B cell (primary cell): ENCODE results near the gene PNPLA5. TPM values are rescaled to one million over a fixed set of nuclear protein-coding genes. Genes with fewer than 3 reads are reported as not detected.

Experiments
- ATAC-seq: fragments of 200-7000 bp; cut with Tn5 transposase; one replicate; pipeline ENCODE4 v1.10.0; 2021; ENCODE audit warnings: low read depth, mild to moderate bottlenecking, moderate number of reproducible peaks, moderate library complexity
- CTCF ChIA-PET: fragments of 350-600 bp; sonication (Branson Sonifier 250); formaldehyde crosslinking; loops from one replicate; lab custom pipeline; 2021; ENCODE audit warnings: antibody characterized with exemption, inconsistent platforms; lab: Charles Lee
- POLR2A ChIA-PET: fragments of 350-600 bp; sonication (Branson Sonifier 250); formaldehyde crosslinking; loops from one replicate; lab custom pipeline; 2021; ENCODE audit warnings: antibody characterized with exemption; lab: Charles Lee
- DNase-seq: peaks from one replicate; pipeline ENCODE4 v3.0.0; 2013
- H2AFZ ChIP-seq: 2 replicates; pipeline ENCODE4 v1.6.1; 2012; ENCODE audit warnings: mild to moderate bottlenecking, low read depth, low read length; ENCODE audit not compliant: insufficient read depth, poor library complexity, severe bottlenecking
- H3K27ac ChIP-seq, 2 donors: 1 replicate in 1 of 2; 2 replicates in 1 of 2; pipeline ENCODE4 v1.5.1; 2012 to 2013; ENCODE audit warnings: low read length in 2 of 2, mild to moderate bottlenecking in 2 of 2, moderate library complexity in 1 of 2
- H3K27me3 ChIP-seq, 4 experiments: fragments of 200-600 bp in 1 of 4; sonication (generic) in 1 of 4; replicated peaks in 1 of 4; 1 replicate in 2 of 4; 2 replicates in 2 of 4; pipeline versions ENCODE4 v1.6.1 to v1.7.0; 2013 to 2016; ENCODE audit warnings: low read length in 3 of 4, mild to moderate bottlenecking in 2 of 4, mixed read lengths in 1 of 4, moderate library complexity in 1 of 4; ENCODE audit not compliant: insufficient read depth in 4 of 4, control insufficient read depth in 3 of 4; ENCODE audit errors: control extremely low read depth in 1 of 4
- H3K36me3 ChIP-seq, 2 experiments: replicated peaks in 1 of 2; 1 replicate in 1 of 2; 2 replicates in 1 of 2; pipeline versions ENCODE4 v1.6.1 to v1.7.1; 2013; ENCODE audit warnings: low read length in 1 of 2; ENCODE audit not compliant: insufficient read depth in 2 of 2, control insufficient read depth in 1 of 2; ENCODE audit errors: control extremely low read depth in 1 of 2, extremely low read depth in 1 of 2
- H3K4me1 ChIP-seq, 2 donors: fragments of 200-600 bp in 1 of 2; sonication (generic) in 1 of 2; 1 replicate in 1 of 2; 2 replicates in 1 of 2; pipeline versions ENCODE4 v1.5.1 to v1.6.1; 2013 to 2017; ENCODE audit warnings: low read length in 2 of 2; ENCODE audit not compliant: control insufficient read depth in 2 of 2, insufficient read depth in 2 of 2
- H3K4me2 ChIP-seq: replicated peaks from 2 replicates; pipeline ENCODE3; 2012; ENCODE audit warnings: mild to moderate bottlenecking, low read depth, low read length; ENCODE audit not compliant: poor library complexity, severe bottlenecking
- H3K4me3 ChIP-seq, 5 experiments: fragments of 200-600 bp in 1 of 5; sonication (generic) in 1 of 5; 1 replicate in 3 of 5; 2 replicates in 2 of 5; pipeline versions ENCODE4 v1.5.1 to v1.7.0; 2011 to 2016; ENCODE audit warnings: low read length in 4 of 5, mild to moderate bottlenecking in 4 of 5, low read depth in 2 of 5, control low read depth in 1 of 5, moderate library complexity in 1 of 5; ENCODE audit not compliant: insufficient read depth in 1 of 5; ENCODE audit errors: control extremely low read depth in 1 of 5, extremely low read depth in 1 of 5
- H3K79me2 ChIP-seq: fragments of 200-600 bp; sonication (generic); one replicate; pipeline ENCODE4 v1.6.0; 2016; ENCODE audit warnings: low read length; ENCODE audit not compliant: control insufficient read depth, insufficient read depth
- H3K9ac ChIP-seq: fragments of 200-600 bp; sonication (generic); 2 replicates; pipeline ENCODE4 v1.6.1; 2017; ENCODE audit warnings: mild to moderate bottlenecking, low read length, moderate library complexity
- H3K9me3 ChIP-seq, 3 donors: one replicate each; pipeline versions ENCODE4 v1.6.1 to v1.7.1; 2013; ENCODE audit warnings: low read length in 2 of 3; ENCODE audit not compliant: control insufficient read depth in 2 of 3, insufficient read depth in 1 of 3; ENCODE audit errors: control extremely low read depth in 1 of 3
- H4K20me1 ChIP-seq: 2 replicates; pipeline ENCODE4 v1.6.0; 2012; ENCODE audit warnings: mild to moderate bottlenecking, low read length; ENCODE audit not compliant: insufficient read depth, control insufficient read depth, poor library complexity, severe bottlenecking
- H3K27ac Mint-ChIP-seq: one replicate; pipeline ENCODE4 v1.8.0; 2021; ENCODE audit warnings: mixed read lengths
- H3K27me3 Mint-ChIP-seq: one replicate; pipeline ENCODE4 v1.8.0; 2021; ENCODE audit warnings: mixed read lengths
- H3K4me1 Mint-ChIP-seq: one replicate; pipeline ENCODE4 v1.8.0; 2021; ENCODE audit warnings: mixed read lengths
- H3K4me3 Mint-ChIP-seq: one replicate; pipeline ENCODE4 v1.8.0; 2021; ENCODE audit warnings: mixed read lengths
- H3K9me3 Mint-ChIP-seq: one replicate; pipeline ENCODE4 v1.8.0; 2022; ENCODE audit warnings: mixed read lengths; ENCODE audit not compliant: insufficient read depth
- EZH2 ChIP-seq: IDR thresholded peaks from 2 replicates; pipeline ENCODE4 v1.6.1; 2012; ENCODE audit warnings: borderline replicate concordance, low read depth, mild to moderate bottlenecking, moderate library complexity, low read length; ENCODE audit not compliant: insufficient read depth, poor library complexity, severe bottlenecking
- WGBS: methylation state at CpG from one replicate; pipeline ENCODE4 v1.1.5; 2013; ENCODE audit warnings: missing lambda C conversion rate; ENCODE audit not compliant: insufficient coverage; 5-methylcytosine and 5-hydroxymethylcytosine counted together
- intact Hi-C: fragments of 100-400 bp; cut with micrococcal nuclease; formaldehyde crosslinking; loops from one replicate; pipeline ENCODE4 v1.10.0; 2022
- polyA plus RNA-seq: library from polyadenylated mRNA; depleted of rRNA; stranded (reverse); fragments of >200 nt; gene quantifications from 2 replicates; pipeline ENCODE4 v1.2.3, GENCODE V29; 2012
- total RNA-seq, 2 donors: library from RNA; stranded (reverse); fragments of 120-200 nt in 1 of 2; gene quantifications; 1 replicate in 1 of 2; 2 replicates in 1 of 2; pipeline versions ENCODE4 v1.2.3 to v1.2.4, GENCODE V29; 2013 to 2022
- TF ChIP-seq, protein P1 (sequence below): fragments of 200-600 bp; IDR thresholded peaks from one replicate; pipeline ENCODE4 v1.8.0; 2022; ENCODE audit warnings: antibody characterized with exemption, mild to moderate bottlenecking

Gene PNPLA5
- total and polyA plus RNA-seq, 2 donors (not counting 1 experiment from before 2014, with no cell fraction given) = not detected

DNA sequence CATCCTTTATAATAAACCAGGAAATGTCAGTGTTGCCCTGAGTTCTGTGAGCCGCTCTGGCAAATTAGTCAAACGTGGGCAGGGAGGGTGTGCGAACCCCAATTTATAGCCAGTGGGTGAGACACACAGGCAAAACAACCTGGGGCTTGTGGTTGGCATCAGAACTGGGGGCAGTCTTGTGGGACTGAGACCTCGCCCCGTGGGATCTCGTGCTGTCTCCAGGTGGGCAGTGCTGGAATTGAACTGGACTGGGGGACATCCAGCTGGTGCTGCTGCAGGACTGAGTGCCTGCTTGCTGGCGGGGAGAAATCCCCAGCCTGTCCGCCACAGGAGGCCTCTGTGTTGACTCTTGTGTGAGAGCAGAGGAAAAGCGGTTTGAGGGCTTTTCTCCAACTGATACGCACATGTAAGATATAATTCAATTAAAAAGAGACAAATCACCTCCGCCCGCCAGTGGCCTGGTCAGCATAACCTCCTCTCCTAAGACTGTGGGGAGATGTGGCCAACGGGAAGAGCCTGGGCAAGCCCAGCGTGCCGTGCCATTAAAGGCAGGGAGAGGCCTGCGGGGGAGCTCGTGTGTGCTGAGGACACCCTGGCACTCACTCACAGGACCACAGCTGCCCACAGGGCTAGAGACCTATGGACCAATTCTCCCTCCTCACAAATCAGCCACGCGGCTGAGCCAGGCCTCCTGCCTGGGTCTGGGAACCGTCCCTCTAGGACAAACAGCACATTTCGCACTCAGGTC is 47.9 kb downstream of the PNPLA5 start:
- H3K4me1 Mint-ChIP-seq = no peaks in the 10 kb centered on the region
- H3K27ac Mint-ChIP-seq = no peak overlapping the region
- Histone ChIP-seq H3K4me3 (no peak overlapping the region), H3K27me3 (no peaks in the 10 kb centered on the region), H3K36me3 (no peaks in the 10 kb centered on the region), H4K20me1 (no peaks in the 10 kb centered on the region), H2AFZ (no peak overlapping the region), H3K4me2 (no peak overlapping the region), H3K9ac (no peak overlapping the region), H3K27ac (no peak overlapping the region), H3K4me1 (no peaks in the 10 kb centered on the region), H3K9me3 (no peaks in the 10 kb centered on the region), H3K79me2 (no peaks in the 10 kb centered on the region)
- no peak for ATAC-seq
- 92% methylated on average over 18 of the region's 21 CpGs for WGBS
- H3K4me3 Mint-ChIP-seq = no peak overlapping the region
- CTCF ChIA-PET = no interaction called here
- peaks cover 4% of the 10 kb centered on the region for H3K27me3 Mint-ChIP-seq
- POLR2A ChIA-PET = no interaction called here
- intact Hi-C loops = no loop called here
- no peaks in the 10 kb centered on the region for H3K9me3 Mint-ChIP-seq
- TF ChIP-seq, protein P1, sequence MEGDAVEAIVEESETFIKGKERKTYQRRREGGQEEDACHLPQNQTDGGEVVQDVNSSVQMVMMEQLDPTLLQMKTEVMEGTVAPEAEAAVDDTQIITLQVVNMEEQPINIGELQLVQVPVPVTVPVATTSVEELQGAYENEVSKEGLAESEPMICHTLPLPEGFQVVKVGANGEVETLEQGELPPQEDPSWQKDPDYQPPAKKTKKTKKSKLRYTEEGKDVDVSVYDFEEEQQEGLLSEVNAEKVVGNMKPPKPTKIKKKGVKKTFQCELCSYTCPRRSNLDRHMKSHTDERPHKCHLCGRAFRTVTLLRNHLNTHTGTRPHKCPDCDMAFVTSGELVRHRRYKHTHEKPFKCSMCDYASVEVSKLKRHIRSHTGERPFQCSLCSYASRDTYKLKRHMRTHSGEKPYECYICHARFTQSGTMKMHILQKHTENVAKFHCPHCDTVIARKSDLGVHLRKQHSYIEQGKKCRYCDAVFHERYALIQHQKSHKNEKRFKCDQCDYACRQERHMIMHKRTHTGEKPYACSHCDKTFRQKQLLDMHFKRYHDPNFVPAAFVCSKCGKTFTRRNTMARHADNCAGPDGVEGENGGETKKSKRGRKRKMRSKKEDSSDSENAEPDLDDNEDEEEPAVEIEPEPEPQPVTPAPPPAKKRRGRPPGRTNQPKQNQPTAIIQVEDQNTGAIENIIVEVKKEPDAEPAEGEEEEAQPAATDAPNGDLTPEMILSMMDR = no peak
- TF ChIP-seq EZH2 = no peak
- no peak for DNase-seq

DNA sequence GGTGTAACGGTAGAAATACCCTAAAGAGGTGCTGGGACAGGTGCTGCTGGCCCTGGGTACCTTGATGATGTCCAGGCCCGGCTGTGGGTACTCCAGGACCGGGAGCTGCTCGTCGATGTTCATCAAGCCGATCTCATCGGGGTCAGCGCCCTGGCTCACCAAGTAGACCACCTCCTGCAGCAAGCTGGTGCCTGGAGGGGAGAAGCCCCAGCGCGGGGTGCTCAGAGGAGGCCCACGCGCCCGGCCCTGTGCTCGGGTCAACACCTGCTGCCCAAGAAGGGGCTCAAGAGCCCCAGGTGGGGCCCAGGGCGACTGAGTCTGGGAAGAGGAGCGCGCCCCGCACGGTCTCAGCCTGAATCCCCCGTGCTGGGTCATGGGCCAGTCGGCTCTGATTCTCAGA is 50.1 kb downstream of the PNPLA5 start:
- H3K4me1 Mint-ChIP-seq = no peaks in the 10 kb centered on the region
- Histone ChIP-seq H3K9me3 (no peaks in the 10 kb centered on the region), H3K79me2 (no peaks in the 10 kb centered on the region), H3K36me3 (no peaks in the 10 kb centered on the region), H3K27me3 (no peaks in the 10 kb centered on the region), H3K27ac (no peak overlapping the region), H3K4me3 (no peak overlapping the region), H4K20me1 (no peaks in the 10 kb centered on the region), H3K4me1 (no peaks in the 10 kb centered on the region), H2AFZ (no peak overlapping the region), H3K4me2 (no peak overlapping the region), H3K9ac (no peak overlapping the region)
- no peak for TF ChIP-seq EZH2
- TF ChIP-seq, protein P1 = no peak
- H3K9me3 Mint-ChIP-seq = no peaks in the 10 kb centered on the region
- intact Hi-C loops = no loop called here
- H3K4me3 Mint-ChIP-seq = no peak overlapping the region
- ChIA-PET POLR2A (no interaction called here), CTCF (no interaction called here)
- ATAC-seq (no peak), DNase-seq (no peak)
- peaks cover 4% of the 10 kb centered on the region for H3K27me3 Mint-ChIP-seq
- no peak overlapping the region for H3K27ac Mint-ChIP-seq
- WGBS = 88% methylated on average over 18 of the region's 21 CpGs
